ENCODE data around the gene G6PC1. TPM values are rescaled to one million over a fixed set of nuclear protein-coding genes. Genes with fewer than 3 reads are reported as not detected.
"Not testable (repeated sequence)": the region's sequence is repeated elsewhere in the genome, so short reads cannot be mapped to it uniquely, and the experiment has no call there.

The G6PC1 gene
- total and polyA plus RNA-seq, 3 experiments from 2014 or later: not detected

- ChIA-PET POLR2A (no interaction called here), CTCF (no interaction called here)
- no peaks in the 10 kb centered on the region for H3K9me3 ChIP-seq (ENCODE audit: low read length)
- no peak overlapping the region for H3K4me3 Mint-ChIP-seq
- H3K9me3 Mint-ChIP-seq: no peaks in the 10 kb centered on the region
- H3K4me1 Mint-ChIP-seq: no peaks in the 10 kb centered on the region
- H3K27ac ChIP-seq (ENCODE audit: low read depth, low read length): no peak overlapping the region
- no peak overlapping the region for H3K4me3 ChIP-seq (ENCODE audit: low read length)
- no peaks in the 10 kb centered on the region for H3K4me1 ChIP-seq (ENCODE audit: insufficient read depth, low read length)
- no peak for DNase-seq
- H3K36me3 Mint-ChIP-seq: no peaks in the 10 kb centered on the region
- H3K27me3 Mint-ChIP-seq: peaks cover 18 to 24% of the 10 kb centered on the region in 2 donors
- H3K27me3 ChIP-seq (ENCODE audit: insufficient read depth, low read length, poor library complexity, severe bottlenecking): no peaks in the 10 kb centered on the region
- no peaks in the 10 kb centered on the region for H3K36me3 ChIP-seq (ENCODE audit: insufficient read depth, low read length)
- H3K27ac Mint-ChIP-seq: no peak overlapping the region
Measured at GRCh38 chr17:42879596-42879985, 21.0 kb upstream of the G6PC1 start.

- Histone ChIP-seq H3K27ac (ENCODE audit: low read depth, low read length) (no peak overlapping the region), H3K36me3 (ENCODE audit: insufficient read depth, low read length) (no peaks in the 10 kb centered on the region), H3K4me1 (ENCODE audit: insufficient read depth, low read length) (no peaks in the 10 kb centered on the region), H3K27me3 (ENCODE audit: insufficient read depth, low read length, poor library complexity, severe bottlenecking) (no peaks in the 10 kb centered on the region), H3K9me3 (ENCODE audit: low read length) (no peaks in the 10 kb centered on the region), H3K4me3 (ENCODE audit: low read length) (no peak overlapping the region)
- DNase-seq: no peak
- POLR2A ChIA-PET: no interaction called here
- Mint-ChIP-seq H3K4me1 (no peaks in the 10 kb centered on the region), H3K36me3 (no peaks in the 10 kb centered on the region), H3K4me3 (no peak overlapping the region), H3K27me3 (peaks cover 16 to 21% of the 10 kb centered on the region in 2 donors), H3K9me3 (no peaks in the 10 kb centered on the region), H3K27ac (no peak overlapping the region)
- CTCF ChIA-PET: no interaction called here
Measured at GRCh38 chr17:42880776-42881310, 19.8 kb upstream of the G6PC1 start.

- not testable (repeated sequence) for H3K4me1 Mint-ChIP-seq
Measured at GRCh38 chr17:42881706-42882105, 18.9 kb upstream of the G6PC1 start.

GRCh38 chr17:42882166-42882565 is 18.4 kb upstream of the G6PC1 start:
- peaks cover 19 to 20% of the 10 kb centered on the region in 2 donors for H3K27me3 Mint-ChIP-seq
- H3K4me3 ChIP-seq (ENCODE audit: low read length): no peak overlapping the region
- no peak overlapping the region for H3K4me3 Mint-ChIP-seq
- no peaks in the 10 kb centered on the region for H3K9me3 ChIP-seq (ENCODE audit: low read length)
- peak overlapping the region in 1 of 8 donors; percentile 86 for H3K27ac Mint-ChIP-seq
- no peaks in the 10 kb centered on the region for H3K9me3 Mint-ChIP-seq
- ChIA-PET POLR2A (no interaction called here), CTCF (no interaction called here)
- H3K27ac ChIP-seq (ENCODE audit: low read depth, low read length): no peak overlapping the region
- no peaks in the 10 kb centered on the region for H3K27me3 ChIP-seq (ENCODE audit: insufficient read depth, low read length, poor library complexity, severe bottlenecking)
- H3K4me1 ChIP-seq (ENCODE audit: insufficient read depth, low read length): no peaks in the 10 kb centered on the region
- no peaks in the 10 kb centered on the region for H3K36me3 ChIP-seq (ENCODE audit: insufficient read depth, low read length)
- H3K36me3 Mint-ChIP-seq: no peaks in the 10 kb centered on the region
- no peaks in the 10 kb centered on the region for H3K4me1 Mint-ChIP-seq
- no peak for DNase-seq

More at GRCh38 chr17:42881706-42882105, 18.9 kb upstream of the G6PC1 start:
- H3K27me3 ChIP-seq (ENCODE audit: insufficient read depth, low read length, poor library complexity, severe bottlenecking); DNase-seq; H3K36me3 Mint-ChIP-seq; H3K4me3 Mint-ChIP-seq; H3K4me3 ChIP-seq (ENCODE audit: low read length); H3K36me3 ChIP-seq (ENCODE audit: insufficient read depth, low read length); H3K9me3 ChIP-seq (ENCODE audit: low read length); H3K27ac Mint-ChIP-seq; POLR2A ChIA-PET; H3K27ac ChIP-seq (ENCODE audit: low read depth, low read length); CTCF ChIA-PET; H3K9me3 Mint-ChIP-seq; H3K4me1 ChIP-seq (ENCODE audit: insufficient read depth, low read length): not testable (repeated sequence)
- H3K27me3 Mint-ChIP-seq: peaks cover 20 to 21% of the 10 kb centered on the region in 2 donors

GRCh38 chr17:42883802-42884558 is 16.6 kb upstream of the G6PC1 start:
- Histone ChIP-seq H3K36me3 (ENCODE audit: insufficient read depth, low read length) (no peaks in the 10 kb centered on the region), H3K9me3 (ENCODE audit: low read length) (no peaks in the 10 kb centered on the region), H3K4me1 (ENCODE audit: insufficient read depth, low read length) (no peaks in the 10 kb centered on the region), H3K27me3 (ENCODE audit: insufficient read depth, low read length, poor library complexity, severe bottlenecking) (no peaks in the 10 kb centered on the region), H3K27ac (ENCODE audit: low read depth, low read length) (no peak overlapping the region), H3K4me3 (ENCODE audit: low read length) (no peak overlapping the region)
- Mint-ChIP-seq H3K9me3 (no peaks in the 10 kb centered on the region), H3K27me3 (peaks cover 5 to 8% of the 10 kb centered on the region in 2 donors), H3K36me3 (no peaks in the 10 kb centered on the region), H3K4me3 (no peak overlapping the region), H3K27ac (no peak overlapping the region), H3K4me1 (no peaks in the 10 kb centered on the region)
- DNase-seq: no peak
- POLR2A ChIA-PET: no interaction called here
- CTCF ChIA-PET: no interaction called here

GRCh38 chr17:42885806-42886205 is 14.8 kb upstream of the G6PC1 start:
- DNase-seq; CTCF ChIA-PET; H3K36me3 ChIP-seq (ENCODE audit: insufficient read depth, low read length); H3K9me3 Mint-ChIP-seq; H3K36me3 Mint-ChIP-seq; H3K4me3 Mint-ChIP-seq; H3K27ac ChIP-seq (ENCODE audit: low read depth, low read length); POLR2A ChIA-PET; H3K27me3 Mint-ChIP-seq; H3K4me3 ChIP-seq (ENCODE audit: low read length); H3K4me1 ChIP-seq (ENCODE audit: insufficient read depth, low read length); H3K27me3 ChIP-seq (ENCODE audit: insufficient read depth, low read length, poor library complexity, severe bottlenecking); H3K4me1 Mint-ChIP-seq; H3K9me3 ChIP-seq (ENCODE audit: low read length): not testable (repeated sequence)
- H3K27ac Mint-ChIP-seq: peak overlapping the region in 1 of 8 donors; percentile 77

- CTCF ChIA-PET: no interaction called here
- Histone ChIP-seq H3K9me3 (ENCODE audit: low read length) (no peaks in the 10 kb centered on the region), H3K4me1 (ENCODE audit: insufficient read depth, low read length) (no peaks in the 10 kb centered on the region), H3K27me3 (ENCODE audit: insufficient read depth, low read length, poor library complexity, severe bottlenecking) (no peaks in the 10 kb centered on the region), H3K4me3 (ENCODE audit: low read length) (no peak overlapping the region), H3K27ac (ENCODE audit: low read depth, low read length) (no peak overlapping the region), H3K36me3 (ENCODE audit: insufficient read depth, low read length) (no peaks in the 10 kb centered on the region)
- no peak for DNase-seq
- H3K36me3 Mint-ChIP-seq: no peaks in the 10 kb centered on the region
- peaks cover 4 to 5% of the 10 kb centered on the region in 2 donors for H3K27me3 Mint-ChIP-seq
- H3K4me3 Mint-ChIP-seq: no peak overlapping the region
- POLR2A ChIA-PET: no interaction called here
- no peaks in the 10 kb centered on the region for H3K4me1 Mint-ChIP-seq
- peak overlapping the region in 1 of 8 donors; percentile 77 for H3K27ac Mint-ChIP-seq
- no peaks in the 10 kb centered on the region for H3K9me3 Mint-ChIP-seq
Measured at GRCh38 chr17:42886283-42887176, 14.1 kb upstream of the G6PC1 start.

- Mint-ChIP-seq H3K4me3 (no peak overlapping the region), H3K27me3 (peaks cover 5 to 18% of the 10 kb centered on the region in 2 donors), H3K4me1 (no peaks in the 10 kb centered on the region), H3K36me3 (no peaks in the 10 kb centered on the region), H3K27ac (no peak overlapping the region), H3K9me3 (no peaks in the 10 kb centered on the region)
- Histone ChIP-seq H3K9me3 (ENCODE audit: low read length) (no peaks in the 10 kb centered on the region), H3K27ac (ENCODE audit: low read depth, low read length) (no peak overlapping the region), H3K36me3 (ENCODE audit: insufficient read depth, low read length) (no peaks in the 10 kb centered on the region), H3K4me3 (ENCODE audit: low read length) (no peak overlapping the region), H3K27me3 (ENCODE audit: insufficient read depth, low read length, poor library complexity, severe bottlenecking) (no peaks in the 10 kb centered on the region), H3K4me1 (ENCODE audit: insufficient read depth, low read length) (no peaks in the 10 kb centered on the region)
- POLR2A ChIA-PET: no interaction called here
- DNase-seq: no peak
- CTCF ChIA-PET: no interaction called here
Measured at GRCh38 chr17:42889809-42890208, 10.8 kb upstream of the G6PC1 start.

All from CD8-positive, alpha-beta memory T cell (primary cell).